Stimulated activated CD4-positive, alpha-beta T cell treated with anti-CD3 and anti-CD28 coated beads, Interleukin-1b, Interleukin-23, amount 100 ng/mL, for 4 hours (primary cell): ENCODE data around the gene GLT8D1.

ENCODE experiments used
- DNase-seq, 2 donors: peaks; one replicate each; pipeline ENCODE4 v3.0.0-alpha.2; 2020; ENCODE audit warnings: low read depth in 2 of 2

The GLT8D1 gene

DNA sequence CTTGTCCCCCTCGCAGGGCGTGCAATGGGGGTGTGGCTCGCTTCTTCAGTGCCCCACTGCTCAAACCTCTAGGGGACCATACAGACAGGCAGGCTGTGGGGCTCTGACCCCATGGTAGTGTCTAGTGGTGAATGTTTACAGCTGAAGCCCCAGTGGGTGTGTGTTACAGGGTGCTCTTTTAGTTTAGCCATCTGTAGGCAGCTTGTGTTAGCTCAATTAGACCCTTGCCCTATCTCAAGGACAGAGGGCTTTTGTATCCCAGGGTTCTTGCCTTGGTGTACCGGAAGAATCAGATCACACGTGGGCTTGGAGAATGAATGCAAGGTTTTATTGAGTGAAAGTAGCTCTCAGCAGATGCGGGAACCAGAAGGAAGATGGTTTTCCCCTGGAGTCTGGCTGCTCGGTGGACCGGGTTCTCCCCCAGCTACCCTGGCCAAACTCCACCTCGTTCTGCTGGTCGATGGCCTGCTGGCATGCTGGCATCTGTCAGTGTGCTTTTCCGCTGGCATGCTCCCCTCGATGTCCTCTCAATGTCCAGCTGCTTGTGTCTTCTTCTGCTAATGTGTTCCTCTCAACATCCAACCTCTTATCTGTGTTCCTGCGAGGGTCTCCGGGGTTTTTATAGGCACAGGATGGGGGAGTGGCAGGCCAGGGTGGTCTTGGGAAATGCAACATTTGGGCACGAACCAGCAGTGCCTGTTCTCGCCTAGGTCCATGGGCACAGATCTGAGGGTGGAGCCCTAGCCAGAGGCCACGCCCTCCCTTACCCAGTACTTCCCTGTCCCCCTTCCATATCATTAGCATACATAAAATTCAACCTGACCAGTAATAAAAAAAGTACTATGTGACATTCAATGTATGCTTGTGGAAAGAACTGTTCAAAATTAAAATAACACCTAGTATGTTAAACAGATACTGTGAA is 7.0 kb upstream of the GLT8D1 start:
- no peak for DNase-seq

DNA sequence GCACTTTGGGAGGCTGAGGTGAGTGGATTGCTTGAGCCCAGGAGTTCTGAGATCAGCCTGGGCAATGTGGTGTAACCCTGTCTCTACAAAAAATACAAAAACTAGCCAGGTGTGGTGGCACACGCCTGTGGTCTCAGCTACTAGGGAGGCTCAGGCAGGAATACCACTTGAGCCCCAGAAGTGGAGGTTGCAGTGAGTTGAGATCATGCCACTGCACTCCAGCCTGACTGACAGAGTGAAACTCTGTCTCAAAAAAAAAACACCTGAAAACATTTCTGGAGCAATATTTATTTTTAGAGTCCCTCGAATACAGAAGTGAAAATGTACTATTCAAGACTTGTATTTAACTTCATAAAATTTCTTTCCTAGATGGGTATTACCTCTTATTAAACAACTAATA is 4.9 kb upstream of the GLT8D1 start:
- no peak for DNase-seq

DNA sequence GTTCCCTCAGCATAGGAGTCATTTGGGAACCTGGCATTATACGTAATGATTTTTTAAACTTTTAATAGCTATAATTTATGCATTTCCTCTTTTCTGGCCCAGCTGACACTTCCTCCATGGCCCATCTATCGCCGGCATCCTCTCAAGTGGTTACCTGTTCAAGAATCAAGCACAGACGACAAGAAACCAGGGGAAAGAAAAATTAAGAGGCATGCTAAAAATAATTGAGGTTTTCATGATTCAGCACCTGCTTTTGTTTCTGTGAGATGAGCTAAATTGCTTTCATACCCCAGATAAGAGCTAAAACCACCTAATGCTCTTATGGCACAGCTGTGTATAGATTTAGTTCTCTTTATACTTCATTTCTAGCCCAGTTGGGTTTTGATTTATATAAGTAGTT is 2.0 kb upstream of the GLT8D1 start:
- no peak for DNase-seq

DNA sequence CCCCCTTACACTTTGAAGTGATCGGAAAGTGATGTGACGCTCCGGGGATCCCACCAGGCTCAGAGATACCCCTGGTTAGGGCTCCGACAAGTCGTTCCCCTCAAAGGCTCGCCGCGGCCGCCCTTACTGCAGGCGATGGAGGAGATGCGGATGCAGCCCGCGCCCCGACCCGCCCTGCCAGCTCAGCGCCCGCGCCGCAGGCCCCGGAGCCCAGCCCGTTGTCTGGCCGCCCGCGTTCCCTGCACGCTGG is 228 bp downstream of the GLT8D1 start:
- no peak for DNase-seq

DNA sequence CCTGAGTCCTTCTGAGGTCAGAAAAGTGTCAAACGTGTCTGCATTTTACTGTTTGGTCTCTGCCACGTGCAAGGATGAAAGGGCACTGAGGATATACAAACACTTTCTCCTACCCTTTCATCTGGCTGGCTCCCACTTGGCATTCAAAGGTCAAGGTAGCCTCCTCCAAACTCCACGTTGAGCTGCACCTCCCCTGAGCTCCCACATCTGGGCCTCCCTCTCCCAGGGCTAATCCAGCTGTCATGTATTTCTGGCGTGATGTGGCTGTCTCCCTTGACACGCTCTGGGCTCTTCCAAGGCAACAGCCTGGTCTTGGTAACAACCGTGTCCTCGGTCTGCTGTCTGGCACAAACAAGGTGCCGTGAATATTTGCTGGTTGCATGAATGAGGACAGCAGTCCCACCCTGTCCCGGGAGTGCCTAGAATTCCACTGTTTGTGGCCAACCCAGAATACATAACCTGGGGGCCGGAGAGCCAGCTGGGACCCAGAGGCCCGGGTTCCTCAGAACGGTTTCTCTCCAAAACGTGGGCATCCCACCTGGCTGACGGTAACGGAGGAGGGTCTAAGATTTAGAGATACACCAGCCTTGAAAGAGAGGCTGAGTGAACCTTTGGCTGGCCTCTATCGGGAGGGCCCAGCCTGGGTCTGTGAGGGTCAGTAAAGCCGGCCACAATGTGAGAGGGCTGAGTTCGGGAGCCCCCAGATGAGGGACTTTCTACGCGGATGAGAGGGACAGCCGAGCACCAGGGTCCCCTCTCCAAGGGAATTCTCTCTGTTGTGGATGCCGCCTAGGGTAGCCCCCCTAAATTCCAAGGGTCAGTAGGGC is 767 bp downstream of the GLT8D1 start:
- DNase-seq = no peak

DNA sequence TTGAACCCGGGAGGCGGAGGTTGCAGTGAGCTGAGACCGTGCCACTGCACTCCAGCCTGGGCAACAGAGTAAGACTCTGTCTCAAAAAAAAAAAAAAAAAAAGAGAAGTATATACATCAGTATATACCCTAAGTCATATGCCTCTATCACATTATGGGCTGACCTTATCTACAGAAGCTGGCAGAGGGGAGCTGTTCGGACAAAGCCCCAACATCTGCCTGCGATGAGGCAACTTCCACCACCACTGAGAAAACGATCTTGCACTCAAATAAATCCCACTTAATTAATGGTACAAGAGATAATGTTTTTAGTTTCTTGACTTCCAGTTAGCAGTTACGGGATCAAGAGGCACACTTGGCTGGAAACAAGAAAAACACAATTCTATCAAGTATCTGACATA is 2.2 kb downstream of the GLT8D1 start:
- DNase-seq = no peak

DNA sequence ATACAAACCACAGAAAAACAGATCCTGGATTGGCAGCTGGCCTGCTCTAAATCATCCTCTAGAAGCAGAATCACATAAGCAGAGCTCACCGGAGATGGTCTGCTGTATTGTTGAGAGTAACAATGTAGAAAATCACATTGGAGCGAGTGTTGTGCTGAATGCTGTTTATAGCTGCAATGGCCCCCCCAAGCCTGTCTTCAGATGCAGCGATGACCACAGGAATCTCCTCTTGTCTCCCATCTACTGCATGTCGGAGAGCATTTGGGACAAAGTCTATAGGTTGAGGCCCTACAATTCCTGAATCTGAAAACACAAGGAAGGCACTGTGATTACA is 8.0 kb downstream of the GLT8D1 start:
- DNase-seq = no peak

DNA sequence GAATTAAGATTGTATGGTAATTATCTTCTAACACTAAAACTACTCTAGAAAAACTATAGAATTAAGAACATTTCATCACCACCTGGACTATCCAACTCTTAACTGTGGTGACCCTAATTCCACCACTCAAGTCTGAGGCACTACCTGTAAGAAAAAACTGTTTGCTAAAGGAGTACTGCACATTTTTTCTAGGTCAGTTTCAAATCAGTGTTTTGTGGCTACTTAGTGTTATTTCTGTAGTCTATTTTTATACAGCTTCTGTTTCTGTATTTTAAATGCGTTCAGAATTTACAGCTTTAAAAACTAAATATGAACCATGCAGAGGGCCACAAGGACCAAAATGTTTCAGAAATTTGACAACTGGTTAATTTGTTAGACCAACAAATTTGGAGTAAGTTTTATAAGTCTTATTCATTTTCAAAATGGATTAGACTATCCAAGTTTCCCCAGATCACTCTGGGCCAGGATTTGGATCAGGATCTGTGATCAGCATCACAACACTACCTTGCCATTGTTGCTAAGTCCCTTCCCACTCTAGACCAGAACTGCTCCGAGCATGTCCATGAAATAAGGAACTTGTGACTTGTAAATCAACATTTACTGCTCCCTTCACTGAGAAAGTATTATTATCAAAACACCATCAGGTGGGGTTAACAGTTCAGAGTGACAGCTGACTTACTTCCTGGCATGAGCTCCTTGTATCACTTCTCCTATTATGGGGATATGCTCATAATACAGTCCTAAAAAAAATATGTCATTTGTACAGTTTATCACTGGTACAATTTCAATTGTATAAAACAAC is 8.6 kb downstream of the GLT8D1 start:
- no peak for DNase-seq

DNA sequence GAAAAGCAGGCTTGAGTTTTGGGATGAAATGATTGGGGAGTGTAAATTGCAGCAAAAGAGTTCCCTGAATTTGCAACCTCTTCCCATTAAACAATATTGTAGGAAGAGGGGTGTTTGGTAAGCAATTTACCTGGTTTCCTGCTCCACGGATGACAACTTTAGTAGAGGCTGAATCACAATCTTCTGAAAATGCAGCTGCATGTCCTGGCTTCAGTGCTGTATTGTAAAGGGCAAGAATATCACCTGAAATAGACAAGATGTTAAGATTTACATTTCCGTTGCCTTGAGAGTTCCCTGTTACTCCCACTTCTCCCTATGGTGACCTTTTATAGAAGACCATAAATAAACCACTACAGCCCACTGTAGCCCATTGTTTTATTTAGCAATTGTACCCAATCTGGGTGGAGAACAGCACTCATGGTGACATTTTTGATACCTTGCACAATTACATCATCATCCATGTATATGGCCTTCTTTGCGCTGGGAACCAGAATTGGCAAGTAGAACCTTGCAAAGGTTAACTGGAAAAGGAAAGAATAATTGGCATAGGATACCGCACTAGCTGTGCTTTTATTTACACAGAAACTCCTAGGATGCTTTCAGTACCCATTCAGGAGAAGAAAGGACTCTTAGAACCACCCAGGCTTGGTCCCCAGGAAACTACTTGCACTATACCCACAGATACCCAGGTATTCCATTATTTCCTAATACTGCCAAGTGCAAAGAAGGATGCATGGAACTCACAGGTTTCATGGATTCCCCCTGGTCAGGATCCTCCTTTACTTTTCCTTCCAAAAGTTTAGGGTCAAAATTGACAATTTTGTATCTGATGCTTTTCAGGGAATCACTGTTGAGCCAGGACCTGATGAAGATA is 9.6 kb downstream of the GLT8D1 start:
- no peak for DNase-seq

DNA sequence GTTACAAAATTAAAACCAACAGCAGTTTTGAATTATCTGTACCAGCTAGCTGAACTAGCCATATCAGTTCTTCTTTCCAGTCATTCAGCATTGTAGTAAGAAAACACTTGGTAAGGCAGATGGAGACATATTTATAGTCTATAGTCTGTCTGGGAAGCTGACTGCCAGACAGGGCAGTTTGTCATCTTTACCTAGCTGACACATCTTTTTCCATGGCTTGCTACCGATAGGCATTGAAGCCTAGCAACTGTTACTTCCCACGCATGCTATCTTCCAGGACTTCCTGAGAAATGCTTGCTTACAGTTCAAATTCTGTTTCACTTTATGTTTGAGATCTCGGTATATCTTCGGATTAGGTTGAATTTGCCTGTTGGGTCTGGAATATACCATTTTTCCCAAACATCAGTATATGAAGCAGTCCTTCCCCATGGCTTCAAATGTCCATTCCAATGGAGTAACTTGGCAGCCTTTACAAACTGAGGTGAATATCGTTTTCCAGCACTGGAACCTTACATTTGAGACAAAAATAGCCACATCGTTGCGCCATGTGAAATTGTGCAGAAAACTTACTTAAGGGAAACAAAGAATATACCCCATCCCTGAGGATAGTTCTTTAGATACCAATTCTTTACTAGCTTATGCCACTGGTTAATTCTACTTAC is 10.9 kb downstream of the GLT8D1 start:
- no peak for DNase-seq

DNA sequence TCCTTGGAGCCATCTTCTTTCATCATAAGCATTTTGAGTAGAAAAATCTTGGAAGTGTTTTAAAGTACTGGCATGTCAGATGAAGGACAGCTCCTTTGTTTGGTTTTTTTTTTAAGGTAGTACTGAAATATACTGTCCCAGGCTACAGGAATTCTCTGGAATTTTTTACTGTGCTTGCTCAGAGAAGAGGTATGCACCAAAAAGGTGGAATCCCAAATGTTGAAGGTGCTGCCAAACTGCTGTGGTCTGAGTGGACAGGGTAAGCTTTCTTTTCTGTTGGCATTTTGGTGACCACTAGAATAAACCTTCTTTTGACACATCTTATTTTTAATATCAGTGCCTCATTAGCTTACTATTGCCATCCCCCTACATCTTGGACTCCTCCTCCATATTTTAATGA is 12.5 kb downstream of the GLT8D1 start:
- no peak for DNase-seq

DNA sequence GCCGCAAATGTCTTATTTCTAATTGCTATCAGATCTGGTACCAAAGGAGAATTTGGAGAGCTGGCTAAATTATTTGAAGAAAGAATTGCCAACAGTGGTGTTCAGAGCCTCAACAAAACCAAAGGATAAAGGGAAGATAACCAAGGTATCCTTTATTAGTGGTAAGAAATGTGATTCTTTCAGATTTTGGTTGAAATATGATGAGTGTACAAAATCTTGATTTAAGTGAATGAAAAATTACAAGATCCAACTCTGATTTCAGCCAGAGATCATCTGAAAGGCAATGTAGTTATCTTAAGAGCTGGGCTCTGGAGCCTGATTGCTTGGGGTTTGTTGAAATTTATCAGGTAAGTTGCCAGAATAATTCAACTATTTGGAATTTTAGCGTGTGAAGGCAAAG is 15.0 kb downstream of the GLT8D1 start:
- no peak for DNase-seq

DNA sequence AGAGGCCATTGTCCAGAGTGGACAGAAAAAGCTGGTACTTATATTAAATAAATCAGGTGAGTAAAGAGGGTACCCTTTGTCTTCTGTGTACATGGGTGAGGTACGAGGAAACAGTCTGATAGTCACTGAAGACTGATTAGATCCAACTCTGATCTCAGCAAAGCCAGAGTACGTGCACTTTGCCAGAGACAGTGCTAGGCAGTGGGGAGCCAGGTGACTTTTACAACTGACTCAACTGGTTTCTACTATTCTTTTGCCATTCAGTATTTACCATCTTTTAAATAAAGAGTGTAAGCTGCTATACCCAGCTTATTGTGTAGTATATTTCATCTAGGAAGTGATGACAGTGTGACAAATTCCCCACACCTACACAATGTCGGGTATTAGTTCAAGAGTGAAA is 16.4 kb downstream of the GLT8D1 start:
- DNase-seq = no peak

DNA sequence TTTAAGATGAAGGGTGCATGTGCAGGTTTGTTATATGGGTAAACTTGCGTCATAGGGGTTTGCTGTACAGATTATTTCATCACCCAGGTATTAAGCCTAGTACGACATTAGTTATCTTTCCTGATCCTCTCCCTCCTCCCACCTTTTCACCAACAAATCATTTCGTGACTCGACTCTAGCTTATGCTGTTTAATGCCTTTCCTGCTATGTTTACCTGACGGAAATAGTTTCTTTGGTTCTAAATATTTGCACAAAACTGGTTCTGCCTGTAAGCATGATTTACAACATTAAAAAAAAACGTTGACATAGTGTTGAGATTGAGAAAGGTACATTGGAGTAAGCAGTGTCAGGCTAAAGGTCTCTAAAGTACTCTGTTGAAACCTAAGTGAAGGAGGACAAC is 17.3 kb downstream of the GLT8D1 start:
- DNase-seq = no peak

DNA sequence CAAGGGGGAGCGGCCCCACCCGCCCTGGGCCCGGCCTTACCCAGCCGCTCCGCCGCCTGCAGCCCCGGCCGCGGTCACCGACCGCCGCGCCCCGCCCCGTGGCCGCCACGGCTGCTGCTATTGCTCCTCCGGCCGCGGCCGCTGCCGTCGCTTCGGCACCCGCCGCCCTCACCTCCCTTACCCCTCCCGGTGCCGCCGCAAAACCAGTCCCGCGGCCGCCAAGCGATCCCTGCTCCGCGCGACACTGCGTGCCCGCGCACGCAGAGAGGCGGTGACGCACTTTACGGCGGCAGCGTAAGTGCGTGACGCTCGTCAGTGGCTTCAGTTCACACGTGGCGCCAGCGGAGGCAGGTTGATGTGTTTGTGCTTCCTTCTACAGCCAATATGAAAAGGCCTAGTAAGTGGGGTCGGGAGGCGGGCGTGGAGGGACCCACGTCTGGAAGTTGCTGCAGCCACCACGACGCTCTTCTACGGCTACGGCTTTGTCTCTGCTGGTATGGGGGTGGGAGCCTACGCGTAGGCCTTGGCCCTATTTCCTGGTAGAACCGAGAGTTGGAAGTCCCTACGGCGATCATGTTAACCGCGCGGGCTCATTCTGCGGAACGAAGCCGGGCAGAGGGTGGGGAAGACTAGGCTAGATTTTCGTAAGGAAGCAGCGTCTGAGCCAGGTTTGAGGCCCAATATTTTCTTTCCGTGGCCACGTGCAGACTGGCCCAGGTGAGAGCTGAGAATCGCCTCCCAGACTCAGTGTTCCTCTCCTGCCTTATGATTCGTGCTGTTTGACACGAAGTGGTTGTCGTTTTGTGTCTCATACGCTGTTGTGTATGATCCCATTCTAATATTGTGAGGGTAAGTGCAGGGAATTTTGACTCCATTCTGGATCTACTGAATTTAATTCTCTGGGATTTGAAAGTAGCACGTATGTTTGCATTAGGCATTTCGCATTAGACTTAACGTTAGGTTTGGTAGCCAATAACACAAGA is 19.6 kb downstream of the GLT8D1 start, which contains the start of the genes GNL3 and PBRM1:
GNL3 (plus strand) TSS at position 324 of the 983 bp plus-strand sequence; CDS start at position 385, 61 bp downstream.
PBRM1 (minus strand) TSS at position 205 of the 983 bp plus-strand sequence.
- peak; percentile 86 to 87 for DNase-seq

DNA sequence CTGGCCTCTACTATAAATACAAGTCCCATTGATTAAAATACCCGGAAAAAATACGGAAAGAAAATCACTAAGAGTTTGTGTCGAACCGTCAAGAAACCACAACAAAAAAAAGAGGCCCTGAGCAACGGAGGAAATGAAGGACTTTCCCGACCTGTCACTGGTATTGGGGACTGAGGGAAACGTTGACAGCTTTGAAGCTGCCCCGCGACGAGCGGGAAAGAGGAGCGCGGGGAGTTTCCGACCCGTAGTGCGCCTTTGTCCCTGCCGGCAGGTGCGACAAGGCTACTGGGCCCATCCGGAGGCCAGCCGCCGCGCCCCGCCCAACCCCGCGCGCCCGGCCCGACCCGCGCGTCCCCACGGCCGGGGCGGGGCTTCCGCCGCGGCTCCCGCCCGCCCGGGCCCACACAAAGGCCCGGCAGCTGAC is 20.3 kb downstream of the GLT8D1 start:
- peak; percentile 44 to 74 for DNase-seq

DNA sequence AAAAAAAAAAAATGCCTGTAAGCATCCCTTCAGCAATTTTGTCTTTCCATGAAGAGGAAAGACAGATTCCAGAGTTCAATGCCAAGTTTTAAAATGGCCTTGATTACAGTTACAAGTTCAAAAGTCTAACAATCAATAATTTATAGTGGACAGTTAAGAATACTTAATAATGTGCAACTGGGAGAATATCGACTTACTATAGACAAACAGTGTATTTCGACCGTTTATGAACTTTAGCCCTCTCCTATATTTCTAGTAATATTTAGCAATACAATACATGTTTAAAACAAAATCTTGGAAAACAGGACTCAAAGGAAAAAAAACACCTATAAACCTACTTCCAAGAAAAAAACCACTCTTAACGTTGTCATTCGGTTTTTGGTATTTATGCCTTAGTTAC is 21.4 kb downstream of the GLT8D1 start:
- DNase-seq = no peak

DNA sequence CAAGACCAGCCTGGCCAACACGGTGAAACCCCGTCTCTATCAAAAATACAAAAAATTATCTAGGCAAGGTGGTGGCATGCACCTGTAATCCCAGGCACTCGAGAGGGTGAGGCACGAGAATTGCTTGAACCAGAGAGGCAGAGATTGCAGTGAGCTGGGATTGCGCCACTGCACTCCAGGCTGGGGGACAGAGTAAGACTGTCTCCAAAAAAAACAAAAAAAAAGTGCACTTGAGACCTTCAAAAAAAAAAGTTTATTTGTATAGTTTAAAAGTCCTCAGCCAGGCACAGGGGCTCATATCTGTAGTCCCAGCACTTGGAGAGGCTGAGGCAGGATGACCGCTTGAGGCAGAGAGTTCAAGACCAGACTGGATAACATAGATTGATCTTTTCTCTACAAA is 22.0 kb downstream of the GLT8D1 start:
- DNase-seq = no peak

DNA sequence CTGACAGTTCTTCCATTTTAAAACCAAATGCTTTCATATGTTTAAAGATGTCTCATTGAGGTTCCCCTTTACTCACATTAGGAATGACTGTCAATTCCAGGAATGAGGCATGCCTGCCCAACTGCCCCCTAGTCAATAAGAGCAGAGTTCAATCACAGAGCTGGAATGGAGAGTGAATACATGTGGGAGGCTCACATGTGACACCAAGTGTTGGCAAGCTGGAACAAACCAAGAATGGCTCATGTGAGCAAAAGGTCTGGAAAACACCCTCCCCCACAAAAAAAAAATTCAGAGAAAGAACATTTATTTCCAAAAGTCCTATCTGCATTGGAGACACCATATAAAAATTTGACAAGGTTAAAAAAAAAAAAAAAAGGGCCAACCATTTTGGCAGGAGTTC is 23.6 kb downstream of the GLT8D1 start:
- no peak for DNase-seq

DNA sequence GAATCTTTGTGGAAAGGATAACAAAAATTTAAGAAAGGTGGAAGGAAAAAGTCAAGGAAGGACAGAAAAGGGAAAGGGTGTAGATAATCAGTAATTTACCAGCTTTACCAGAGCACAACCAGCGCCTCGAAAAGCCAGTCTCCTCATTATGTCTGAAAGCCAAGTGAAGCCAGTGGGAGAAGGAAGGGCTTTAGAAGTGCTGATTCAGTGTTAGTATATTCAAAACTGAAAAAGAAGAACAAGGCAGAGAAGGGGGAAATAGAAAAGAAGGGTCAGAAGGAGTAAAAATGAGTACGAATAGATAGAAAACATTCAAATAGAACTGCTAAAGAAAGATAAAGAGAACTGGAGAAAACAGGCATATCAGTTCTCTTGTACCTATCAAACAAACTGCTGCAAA is 24.0 kb downstream of the GLT8D1 start:
- no peak for DNase-seq
